ENCODE results near the gene GRPEL2.

DNA sequence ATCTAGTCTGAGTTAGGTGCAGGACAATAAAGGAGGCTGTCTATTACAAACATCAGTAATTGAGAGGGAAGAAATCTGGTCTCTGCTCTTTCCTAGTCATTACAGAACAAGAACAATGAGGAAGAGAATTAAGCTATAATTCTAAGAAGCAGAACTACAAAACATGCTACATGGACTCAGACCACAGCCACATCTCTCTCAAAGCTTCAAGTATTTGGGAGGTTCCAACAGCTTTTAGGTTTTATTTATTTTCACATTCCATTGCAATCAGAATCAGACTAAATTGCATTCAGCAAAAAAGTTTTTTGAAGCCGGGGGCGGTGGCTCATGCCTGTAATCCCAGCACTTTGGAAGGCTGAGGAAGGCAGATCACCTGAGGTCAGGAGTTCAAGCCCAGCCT, 1.1 kb upstream of the GRPEL2 start:
- TF ChIP-seq, protein P1, sequence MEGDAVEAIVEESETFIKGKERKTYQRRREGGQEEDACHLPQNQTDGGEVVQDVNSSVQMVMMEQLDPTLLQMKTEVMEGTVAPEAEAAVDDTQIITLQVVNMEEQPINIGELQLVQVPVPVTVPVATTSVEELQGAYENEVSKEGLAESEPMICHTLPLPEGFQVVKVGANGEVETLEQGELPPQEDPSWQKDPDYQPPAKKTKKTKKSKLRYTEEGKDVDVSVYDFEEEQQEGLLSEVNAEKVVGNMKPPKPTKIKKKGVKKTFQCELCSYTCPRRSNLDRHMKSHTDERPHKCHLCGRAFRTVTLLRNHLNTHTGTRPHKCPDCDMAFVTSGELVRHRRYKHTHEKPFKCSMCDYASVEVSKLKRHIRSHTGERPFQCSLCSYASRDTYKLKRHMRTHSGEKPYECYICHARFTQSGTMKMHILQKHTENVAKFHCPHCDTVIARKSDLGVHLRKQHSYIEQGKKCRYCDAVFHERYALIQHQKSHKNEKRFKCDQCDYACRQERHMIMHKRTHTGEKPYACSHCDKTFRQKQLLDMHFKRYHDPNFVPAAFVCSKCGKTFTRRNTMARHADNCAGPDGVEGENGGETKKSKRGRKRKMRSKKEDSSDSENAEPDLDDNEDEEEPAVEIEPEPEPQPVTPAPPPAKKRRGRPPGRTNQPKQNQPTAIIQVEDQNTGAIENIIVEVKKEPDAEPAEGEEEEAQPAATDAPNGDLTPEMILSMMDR (IDR thresholded peaks at IDR 0.05) = no peak
- TF ChIP-seq POLR2A (IDR thresholded peaks at IDR 0.05) = no peak
